HG02623 (cell line): ENCODE data around the gene SPAG16.

ENCODE experiments used
- ATAC-seq: cut with Tn5 transposase; IDR thresholded peaks from one replicate; pipeline ENCODE4 v1.9.1; 2021; ENCODE audit warnings: moderate library complexity; ENCODE audit not compliant: unreplicated experiment

Gene SPAG16

GRCh38 chr2:214341646-214342045 lies 1057.4 kb downstream of the SPAG16 start:
- ATAC-seq: no peak

- ATAC-seq: no peak
These were observed 1074.2 kb downstream of the SPAG16 start for GRCh38 chr2:214358506-214358905.

- no peak for ATAC-seq
These were observed 1076.9 kb downstream of the SPAG16 start for GRCh38 chr2:214361116-214361515.

- ATAC-seq: no peak
These were observed 1081.3 kb downstream of the SPAG16 start for GRCh38 chr2:214365549-214365948.

- no peak for ATAC-seq
These were observed 1082.9 kb downstream of the SPAG16 start for GRCh38 chr2:214367171-214367570.

GRCh38 chr2:214376618-214377285 lies 1092.5 kb downstream of the SPAG16 start:
- ATAC-seq: no peak

- no peak for ATAC-seq
These were observed 1093.0 kb downstream of the SPAG16 start for GRCh38 chr2:214377286-214377624.

GRCh38 chr2:214378455-214379103 lies 1094.3 kb downstream of the SPAG16 start:
- no peak for ATAC-seq

GRCh38 chr2:214379227-214379626 lies 1095.0 kb downstream of the SPAG16 start:
- no peak for ATAC-seq

GRCh38 chr2:214380681-214381080 lies 1096.4 kb downstream of the SPAG16 start:
- ATAC-seq: no peak

GRCh38 chr2:214382229-214382628 lies 1098.0 kb downstream of the SPAG16 start:
- ATAC-seq: no peak

GRCh38 chr2:214386720-214387119 lies 1102.5 kb downstream of the SPAG16 start:
- no peak for ATAC-seq

GRCh38 chr2:214389334-214389733 lies 1105.1 kb downstream of the SPAG16 start:
- no peak for ATAC-seq

- no peak for ATAC-seq
These were observed 1109.5 kb downstream of the SPAG16 start for GRCh38 chr2:214393796-214394195.

- ATAC-seq: no peak
These were observed 1110.8 kb downstream of the SPAG16 start for GRCh38 chr2:214395040-214395439.

GRCh38 chr2:214401580-214401979 lies 1117.3 kb downstream of the SPAG16 start:
- no peak for ATAC-seq

GRCh38 chr2:214410128-214410775 lies 1126.0 kb downstream of the SPAG16 start:
- ATAC-seq: no peak

- ATAC-seq: no peak
These were observed 1126.8 kb downstream of the SPAG16 start, which contains the start of gene VWC2L for GRCh38 chr2:214410918-214411554. Gene VWC2L, plus strand, starts transcription at chr2:214411054. Its CDS starts 3,140 bp downstream, at chr2:214414194.

GRCh38 chr2:214412679-214413078 lies 1128.4 kb downstream of the SPAG16 start:
- ATAC-seq: no peak

- no peak for ATAC-seq
These were observed 1152.2 kb downstream of the SPAG16 start for GRCh38 chr2:214436470-214436869.

GRCh38 chr2:214450118-214450894 lies 1166.0 kb downstream of the SPAG16 start:
- no peak for ATAC-seq
